GM19395 (cell line): Measurements from ENCODE around the gene BEND5.
A peak's percentile ranks its signal among the peaks of the same experiment; 100 is the strongest.

Source experiments
- ATAC-seq: cut with Tn5 transposase; IDR thresholded peaks from one replicate; pipeline ENCODE4 v1.9.1; 2021; ENCODE audit warnings: mild to moderate bottlenecking, moderate library complexity; ENCODE audit not compliant: unreplicated experiment

The BEND5 gene

GRCh38 chr1:48684381-48684780 is 92.3 kb downstream of the BEND5 start:
- no peak for ATAC-seq

GRCh38 chr1:48683839-48684238 is 92.9 kb downstream of the BEND5 start:
- no peak for ATAC-seq

- no peak for ATAC-seq
Measured at GRCh38 chr1:48681476-48682305, 95.0 kb downstream of the BEND5 start.

- ATAC-seq: no peak
Measured at GRCh38 chr1:48680411-48681035, 96.2 kb downstream of the BEND5 start.

GRCh38 chr1:48679859-48680258 is 96.8 kb downstream of the BEND5 start:
- no peak for ATAC-seq

GRCh38 chr1:48678710-48679505 is 97.8 kb downstream of the BEND5 start:
- peak; percentile 53 for ATAC-seq
